Measurements from ENCODE around the gene BATF3. TPM values are rescaled to one million over a fixed set of nuclear protein-coding genes. Genes with fewer than 3 reads are reported as not detected.

Gene BATF3
- total and polyA plus RNA-seq, 9 of the 15 experiments (the other 6 are each of a cell fraction or from before 2014, with no cell fraction given), result 0.40 to 3.8 (median 2.0) TPM

GRCh38 chr1:212680680-212681389, 18.8 kb downstream of the BATF3 start (continued):
- TF ChIP-seq, protein P1, sequence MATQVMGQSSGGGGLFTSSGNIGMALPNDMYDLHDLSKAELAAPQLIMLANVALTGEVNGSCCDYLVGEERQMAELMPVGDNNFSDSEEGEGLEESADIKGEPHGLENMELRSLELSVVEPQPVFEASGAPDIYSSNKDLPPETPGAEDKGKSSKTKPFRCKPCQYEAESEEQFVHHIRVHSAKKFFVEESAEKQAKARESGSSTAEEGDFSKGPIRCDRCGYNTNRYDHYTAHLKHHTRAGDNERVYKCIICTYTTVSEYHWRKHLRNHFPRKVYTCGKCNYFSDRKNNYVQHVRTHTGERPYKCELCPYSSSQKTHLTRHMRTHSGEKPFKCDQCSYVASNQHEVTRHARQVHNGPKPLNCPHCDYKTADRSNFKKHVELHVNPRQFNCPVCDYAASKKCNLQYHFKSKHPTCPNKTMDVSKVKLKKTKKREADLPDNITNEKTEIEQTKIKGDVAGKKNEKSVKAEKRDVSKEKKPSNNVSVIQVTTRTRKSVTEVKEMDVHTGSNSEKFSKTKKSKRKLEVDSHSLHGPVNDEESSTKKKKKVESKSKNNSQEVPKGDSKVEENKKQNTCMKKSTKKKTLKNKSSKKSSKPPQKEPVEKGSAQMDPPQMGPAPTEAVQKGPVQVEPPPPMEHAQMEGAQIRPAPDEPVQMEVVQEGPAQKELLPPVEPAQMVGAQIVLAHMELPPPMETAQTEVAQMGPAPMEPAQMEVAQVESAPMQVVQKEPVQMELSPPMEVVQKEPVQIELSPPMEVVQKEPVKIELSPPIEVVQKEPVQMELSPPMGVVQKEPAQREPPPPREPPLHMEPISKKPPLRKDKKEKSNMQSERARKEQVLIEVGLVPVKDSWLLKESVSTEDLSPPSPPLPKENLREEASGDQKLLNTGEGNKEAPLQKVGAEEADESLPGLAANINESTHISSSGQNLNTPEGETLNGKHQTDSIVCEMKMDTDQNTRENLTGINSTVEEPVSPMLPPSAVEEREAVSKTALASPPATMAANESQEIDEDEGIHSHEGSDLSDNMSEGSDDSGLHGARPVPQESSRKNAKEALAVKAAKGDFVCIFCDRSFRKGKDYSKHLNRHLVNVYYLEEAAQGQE (IDR thresholded peaks at IDR 0.05; ENCODE audit: borderline replicate concordance), result no peak
- TF ChIP-seq, protein P1 (CRISPR knock-in tag; IDR thresholded peaks at IDR 0.05; ENCODE audit: low read depth), result no peak
- TF ChIP-seq MED1 (CRISPR knock-in tag; IDR thresholded peaks at IDR 0.05; ENCODE audit: borderline replicate concordance) (no peak), ZNF212 (CRISPR knock-in tag; IDR thresholded peaks at IDR 0.05) (no peak), NR1H2 (CRISPR knock-in tag; IDR thresholded peaks at IDR 0.05) (no peak), TEAD1 (CRISPR knock-in tag; IDR thresholded peaks at IDR 0.05) (no peak), SOX6 (IDR thresholded peaks at IDR 0.05) (peak; percentile 58; the same call in 1 of the 2 replicates), STAT6 (CRISPR knock-in tag; IDR thresholded peaks at IDR 0.05) (no peak), E4F1 (CRISPR knock-in tag; IDR thresholded peaks at IDR 0.05; ENCODE audit: borderline replicate concordance) (no peak), TCF3 (CRISPR knock-in tag; IDR thresholded peaks at IDR 0.05) (no peak), POLR2H (tag; IDR thresholded peaks at IDR 0.05; ENCODE audit: low read depth) (no peak), CEBPG (CRISPR knock-in tag; IDR thresholded peaks at IDR 0.05) (no peak), CEBPG (tag; conservative IDR thresholded peaks at IDR 0.05 in 1 of 2, IDR thresholded peaks at IDR 0.05 in 1 of 2) (peak in 1 of 2 experiments; percentile 40; a peak in 1 of 4 replicates), DACH1 (IDR thresholded peaks at IDR 0.05; ENCODE audit: partially characterized antibody) (no peak), MIER1 (IDR thresholded peaks at IDR 0.05; ENCODE audit: low read depth) (no peak)
